ENCODE measurements around the gene ZNF521. TPM values are rescaled to one million over a fixed set of nuclear protein-coding genes. Genes with fewer than 3 reads are reported as not detected.

Gene ZNF521
- total RNA-seq, 1 experiment from 2014 or later, result not detected

GRCh38 chr18:25077944-25078723 lies 273.8 kb downstream of the ZNF521 start:
- POLR2A ChIA-PET (ENCODE audit: unreplicated experiment), result no interaction called here

DNA sequence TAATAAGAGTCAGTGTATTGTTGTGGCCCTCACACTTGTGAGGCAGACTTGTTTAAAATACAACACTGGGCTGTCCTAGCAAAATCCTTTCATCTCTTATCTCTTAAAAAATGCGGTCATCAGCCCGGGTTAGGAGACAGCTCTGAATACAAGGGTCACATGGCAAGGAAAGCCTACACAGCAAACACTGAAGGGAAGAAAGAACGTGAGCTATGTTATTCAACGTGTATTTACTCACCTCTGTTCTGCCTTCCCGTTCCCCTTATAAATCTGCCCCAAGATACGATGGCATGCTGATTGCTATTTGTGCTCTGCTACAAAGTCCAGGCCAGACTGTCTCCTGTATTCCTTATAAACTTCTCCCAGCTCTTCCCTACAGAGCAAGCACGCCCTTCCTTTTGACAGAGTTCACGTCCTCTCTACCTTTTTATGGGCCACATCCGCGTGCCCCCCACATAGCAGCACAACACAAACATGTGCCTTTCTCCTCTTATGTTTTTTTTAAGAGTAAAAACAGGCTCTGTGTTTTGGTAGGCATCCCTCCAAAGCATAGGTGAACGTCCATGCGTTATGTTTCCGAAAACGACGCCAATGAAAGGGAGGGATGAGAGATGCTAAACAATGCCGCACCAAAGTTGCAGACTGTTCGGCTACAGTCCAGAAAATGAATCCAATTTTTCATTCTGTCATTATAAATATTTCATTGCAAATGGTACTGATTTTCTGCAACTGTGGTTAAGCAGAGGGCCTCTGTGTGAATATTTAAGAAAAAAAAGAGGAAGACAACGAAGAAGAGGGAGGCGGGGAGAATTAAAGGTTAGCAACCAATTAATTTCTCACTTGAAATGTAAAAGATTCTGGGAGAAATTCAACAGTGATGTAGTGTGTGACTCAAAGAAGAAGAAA lies 274.7 kb downstream of the ZNF521 start:
- Histone ChIP-seq H3F3A (ENCODE audit: insufficient read depth, low read depth) (no peaks in the 10 kb centered on the region), H3K9me2 (ENCODE audit: insufficient read depth) (no peaks in the 10 kb centered on the region), H3K79me2 (ENCODE audit: low read depth) (no peaks in the 10 kb centered on the region), H3K4me2 (no peak overlapping the region), H3K9me3 (ENCODE audit: insufficient read depth, low read depth) (no peaks in the 10 kb centered on the region), H3K27me3 (ENCODE audit: insufficient read depth, low read depth) (peaks cover 32% of the 10 kb centered on the region), H3K4me1 (replicated peaks; ENCODE audit: insufficient read depth) (no peaks in the 10 kb centered on the region), H3K27ac (no peak overlapping the region), H2AFZ (no peak overlapping the region), H4K20me1 (ENCODE audit: insufficient read depth) (no peaks in the 10 kb centered on the region), H3K36me3 (ENCODE audit: low read depth) (no peaks in the 10 kb centered on the region), H3K4me3 (no peak overlapping the region)
- ChIA-PET CTCF (no interaction called here), POLR2A (ENCODE audit: unreplicated experiment) (no interaction called here)
- BruUV-seq (replicated peaks), result no TSS peak
- no peak for TF ChIP-seq CTCF (conservative IDR thresholded peaks at IDR 0.05)
- TF ChIP-seq EZH2 (IDR thresholded peaks at IDR 0.05; ENCODE audit: low read depth), result no peak
- DNase-seq, result no peak
- intact Hi-C loops (cut with micrococcal nuclease; ENCODE audit: unreplicated experiment), result no loop called here

More at GRCh38 chr18:25077944-25078723, 273.8 kb downstream of the ZNF521 start:
- no peak overlapping the region for H3K4me2 ChIP-seq
- no peaks in the 10 kb centered on the region for H3F3A ChIP-seq (ENCODE audit: insufficient read depth, low read depth)
- intact Hi-C loops (cut with micrococcal nuclease; ENCODE audit: unreplicated experiment), result no loop called here
- no peak overlapping the region for H2AFZ ChIP-seq
- no peak overlapping the region for H3K27ac ChIP-seq
- no peaks in the 10 kb centered on the region for H3K36me3 ChIP-seq (ENCODE audit: low read depth)
- no peaks in the 10 kb centered on the region for H3K9me3 ChIP-seq (ENCODE audit: insufficient read depth, low read depth)
- H3K9me2 ChIP-seq (ENCODE audit: insufficient read depth), result no peaks in the 10 kb centered on the region
- no peaks in the 10 kb centered on the region for H3K79me2 ChIP-seq (ENCODE audit: low read depth)
- CTCF ChIA-PET, result no interaction called here
- no peak overlapping the region for H3K4me3 ChIP-seq
- H3K27me3 ChIP-seq (ENCODE audit: insufficient read depth, low read depth), result peaks cover 32% of the 10 kb centered on the region
- H4K20me1 ChIP-seq (ENCODE audit: insufficient read depth), result no peaks in the 10 kb centered on the region
- BruUV-seq (replicated peaks), result no TSS peak
- DNase-seq, result no peak
- TF ChIP-seq EZH2 (IDR thresholded peaks at IDR 0.05; ENCODE audit: low read depth) (no peak), CTCF (conservative IDR thresholded peaks at IDR 0.05) (no peak)
- no peaks in the 10 kb centered on the region for H3K4me1 ChIP-seq (replicated peaks; ENCODE audit: insufficient read depth)

- ChIA-PET POLR2A (ENCODE audit: unreplicated experiment) (no interaction called here), CTCF (no interaction called here)
- intact Hi-C loops (cut with micrococcal nuclease; ENCODE audit: unreplicated experiment), result no loop called here
- Histone ChIP-seq H3K9me3 (ENCODE audit: insufficient read depth, low read depth) (no peaks in the 10 kb centered on the region), H3K27ac (no peak overlapping the region), H3K9me2 (ENCODE audit: insufficient read depth) (no peaks in the 10 kb centered on the region), H4K20me1 (ENCODE audit: insufficient read depth) (no peaks in the 10 kb centered on the region), H3K79me2 (ENCODE audit: low read depth) (no peaks in the 10 kb centered on the region), H3F3A (ENCODE audit: insufficient read depth, low read depth) (no peaks in the 10 kb centered on the region), H3K4me3 (no peak overlapping the region), H3K36me3 (ENCODE audit: low read depth) (no peaks in the 10 kb centered on the region), H3K27me3 (ENCODE audit: insufficient read depth, low read depth) (peaks cover 29% of the 10 kb centered on the region), H3K4me1 (replicated peaks; ENCODE audit: insufficient read depth) (no peaks in the 10 kb centered on the region), H3K4me2 (no peak overlapping the region), H2AFZ (no peak overlapping the region)
- BruUV-seq (replicated peaks), result no TSS peak
- no peak for TF ChIP-seq CTCF (conservative IDR thresholded peaks at IDR 0.05)
- TF ChIP-seq EZH2 (IDR thresholded peaks at IDR 0.05; ENCODE audit: low read depth), result no peak
- DNase-seq, result no peak
Measured at GRCh38 chr18:25075783-25076182, 276.2 kb downstream of the ZNF521 start.

Data from PC-9 (cell line).